Measurements from ENCODE around the gene GBP1.

DNA sequence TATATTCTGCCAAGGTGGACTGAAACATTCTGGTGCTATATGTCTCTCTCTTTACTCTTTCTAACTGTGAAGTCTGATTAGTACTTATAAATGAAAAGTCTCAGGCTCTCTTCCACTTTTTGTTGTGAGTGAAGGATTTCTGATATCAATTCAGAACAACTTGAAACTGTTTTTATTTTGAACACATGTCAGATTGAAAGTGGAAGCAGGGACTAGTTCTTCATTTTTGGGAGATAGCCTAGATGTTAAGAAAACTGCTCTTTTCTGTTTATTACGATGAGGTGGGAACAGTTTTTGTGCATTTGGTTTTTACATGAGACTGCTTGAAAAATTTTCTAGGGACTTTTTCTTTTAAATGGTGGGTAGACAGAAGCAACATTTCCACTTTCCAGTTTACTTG lies 27.8 kb downstream of the GBP1 start:
- TF ChIP-seq POLR2A (IDR thresholded peaks at IDR 0.05), result no peak
- TF ChIP-seq, protein P1, sequence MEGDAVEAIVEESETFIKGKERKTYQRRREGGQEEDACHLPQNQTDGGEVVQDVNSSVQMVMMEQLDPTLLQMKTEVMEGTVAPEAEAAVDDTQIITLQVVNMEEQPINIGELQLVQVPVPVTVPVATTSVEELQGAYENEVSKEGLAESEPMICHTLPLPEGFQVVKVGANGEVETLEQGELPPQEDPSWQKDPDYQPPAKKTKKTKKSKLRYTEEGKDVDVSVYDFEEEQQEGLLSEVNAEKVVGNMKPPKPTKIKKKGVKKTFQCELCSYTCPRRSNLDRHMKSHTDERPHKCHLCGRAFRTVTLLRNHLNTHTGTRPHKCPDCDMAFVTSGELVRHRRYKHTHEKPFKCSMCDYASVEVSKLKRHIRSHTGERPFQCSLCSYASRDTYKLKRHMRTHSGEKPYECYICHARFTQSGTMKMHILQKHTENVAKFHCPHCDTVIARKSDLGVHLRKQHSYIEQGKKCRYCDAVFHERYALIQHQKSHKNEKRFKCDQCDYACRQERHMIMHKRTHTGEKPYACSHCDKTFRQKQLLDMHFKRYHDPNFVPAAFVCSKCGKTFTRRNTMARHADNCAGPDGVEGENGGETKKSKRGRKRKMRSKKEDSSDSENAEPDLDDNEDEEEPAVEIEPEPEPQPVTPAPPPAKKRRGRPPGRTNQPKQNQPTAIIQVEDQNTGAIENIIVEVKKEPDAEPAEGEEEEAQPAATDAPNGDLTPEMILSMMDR (IDR thresholded peaks at IDR 0.05), result no peak
